GM23338 (cell line): Measurements from ENCODE around the gene RTF1. TPM values are rescaled to one million over a fixed set of nuclear protein-coding genes. Genes with fewer than 3 reads are reported as not detected.
A peak's percentile ranks its signal among the peaks of the same experiment; 100 is the strongest.

ENCODE experiments used
- ATAC-seq: fragments of 200-7000 bp; cut with Tn5 transposase; 3 replicates; pipeline ENCODE4 v1.9.1; 2020
- DNase-seq: peaks from one replicate; pipeline ENCODE4 v3.0.0-alpha.2; 2015; ENCODE audit warnings: low spot score
- H2AFZ ChIP-seq: fragments of 200-600 bp; sonication (generic); 2 replicates; pipeline ENCODE4 v1.8.0; 2016; ENCODE audit warnings: antibody characterized with exemption, mild to moderate bottlenecking, moderate library complexity
- H3F3A ChIP-seq: fragments of 200-600 bp; sonication (generic); replicated peaks from 2 replicates; pipeline ENCODE4 v1.8.0; 2017; ENCODE audit warnings: antibody characterized with exemption, mixed run types, low read depth
- H3K27ac ChIP-seq: fragments of 200-600 bp; sonication (generic); 2 replicates; pipeline ENCODE4 v1.6.1; 2016; ENCODE audit warnings: low read depth
- H3K27me3 ChIP-seq: fragments of 200-600 bp; sonication (generic); 2 replicates; pipeline ENCODE4 v1.8.0; 2016; ENCODE audit warnings: mild to moderate bottlenecking, mixed run types, moderate library complexity; ENCODE audit not compliant: insufficient read depth
- H3K36me3 ChIP-seq: fragments of 200-600 bp; sonication (generic); 2 replicates; pipeline ENCODE4 v1.8.0; 2016; ENCODE audit warnings: mild to moderate bottlenecking; ENCODE audit not compliant: insufficient read depth
- H3K4me1 ChIP-seq: fragments of 200-600 bp; sonication (generic); 2 replicates; pipeline ENCODE4 v1.8.0; 2016; ENCODE audit warnings: mild to moderate bottlenecking, moderate library complexity; ENCODE audit not compliant: insufficient read depth
- H3K4me2 ChIP-seq: fragments of 200-600 bp; sonication (generic); 2 replicates; pipeline ENCODE4 v1.7.1; 2017; ENCODE audit warnings: mixed run types
- H3K4me3 ChIP-seq: fragments of 200-600 bp; sonication (generic); 2 replicates; pipeline ENCODE4 v1.6.1; 2016; ENCODE audit warnings: mixed run types
- H3K79me2 ChIP-seq: fragments of 200-600 bp; sonication (generic); replicated peaks from 2 replicates; pipeline ENCODE4 v1.8.0; 2017; ENCODE audit warnings: mild to moderate bottlenecking; ENCODE audit not compliant: insufficient read depth
- H3K9me2 ChIP-seq: fragments of 200-600 bp; sonication (generic); 2 replicates; pipeline ENCODE4 v1.8.0; 2017; ENCODE audit not compliant: insufficient read depth
- H4K20me1 ChIP-seq: fragments of 200-600 bp; sonication (generic); replicated peaks from 2 replicates; pipeline ENCODE4 v1.8.0; 2017; ENCODE audit warnings: mild to moderate bottlenecking; ENCODE audit not compliant: insufficient read depth
- H3K27ac Mint-ChIP-seq: 2 replicates; pipeline ENCODE4 v1.8.0; 2020; ENCODE audit warnings: inconsistent platforms, mild to moderate bottlenecking, moderate library complexity, mixed read lengths
- H3K27me3 Mint-ChIP-seq: 3 replicates; pipeline ENCODE4 v1.8.0; 2022; ENCODE audit warnings: low read depth, mild to moderate bottlenecking, moderate library complexity, mixed read lengths, inconsistent platforms; ENCODE audit not compliant: insufficient read depth, poor library complexity
- H3K36me3 Mint-ChIP-seq: 3 replicates; pipeline ENCODE4 v1.8.0; 2021; ENCODE audit warnings: low read depth, mild to moderate bottlenecking, inconsistent platforms, moderate library complexity, mixed read lengths
- H3K4me1 Mint-ChIP-seq: 3 replicates; pipeline ENCODE4 v1.8.0; 2020; ENCODE audit warnings: mild to moderate bottlenecking, inconsistent platforms, mixed read lengths
- H3K4me3 Mint-ChIP-seq: 3 replicates; pipeline ENCODE4 v1.8.0; 2021; ENCODE audit warnings: moderate library complexity, mild to moderate bottlenecking, inconsistent platforms, mixed read lengths
- H3K9me3 Mint-ChIP-seq: 3 replicates; pipeline ENCODE4 v1.8.0; 2020; ENCODE audit warnings: moderate library complexity, mild to moderate bottlenecking, inconsistent platforms, mixed read lengths
- ETS1 ChIP-seq: IDR thresholded peaks from 2 replicates; pipeline ENCODE4 v1.6.1; 2016; ENCODE audit warnings: antibody characterized with exemption
- EZH2 ChIP-seq: fragments of 200-600 bp; sonication (generic); IDR thresholded peaks from one replicate; pipeline ENCODE4 v1.8.0; 2017; ENCODE audit warnings: antibody characterized with exemption, mild to moderate bottlenecking, low read depth; ENCODE audit not compliant: unreplicated experiment
- EZH2phosphoT487 ChIP-seq: fragments of 200-600 bp; sonication (generic); IDR thresholded peaks from one replicate; pipeline ENCODE4 v1.8.1; 2018; ENCODE audit warnings: antibody characterized with exemption; ENCODE audit not compliant: unreplicated experiment
- ZNF331 ChIP-seq: fragments of 250-450 bp; sonication (Bioruptor Pico); IDR thresholded peaks from 2 replicates; pipeline ENCODE4 v1.5.0; 2020; ENCODE audit warnings: low read depth, mild to moderate bottlenecking, moderate library complexity
- polyA plus RNA-seq: library from polyadenylated mRNA; unstranded; fragments of >200 nt; fragmentation: Nextera tagmentation; extraction: Ambion mirVana; gene quantifications from 2 replicates; pipeline ENCODE4 v1.2.1, GENCODE V29; 2016
- total RNA-seq: library from RNA; depleted of rRNA; stranded (reverse); fragments of >200 nt; shearing (Covaris generic); gene quantifications from 2 replicates; pipeline ENCODE4 v1.2.3, GENCODE V29; 2014

Gene RTF1
- total and polyA plus RNA-seq, 2 experiments from 2014 or later, result 38.1 to 298 TPM

GRCh38 chr15:41495736-41496599 lies 79.1 kb downstream of the RTF1 start:
- peaks cover 20% of the 10 kb centered on the region for H3K4me1 Mint-ChIP-seq
- Histone ChIP-seq H3K9me2 (no peaks in the 10 kb centered on the region), H4K20me1 (peaks cover 11% of the 10 kb centered on the region), H2AFZ (peak overlapping the region; percentile 96), H3F3A (peaks cover 20% of the 10 kb centered on the region), H3K79me2 (no peaks in the 10 kb centered on the region), H3K27me3 (peaks cover 98% of the 10 kb centered on the region), H3K4me1 (peaks cover 17% of the 10 kb centered on the region), H3K4me2 (peak overlapping the region; percentile 96), H3K4me3 (peak overlapping the region; percentile 64), H3K27ac (no peak overlapping the region), H3K36me3 (no peaks in the 10 kb centered on the region)
- peak overlapping the region; percentile 59 for H3K4me3 Mint-ChIP-seq
- TF ChIP-seq EZH2 (peak; percentile 73), ZNF331 (CRISPR knock-in tag) (no peak), EZH2phosphoT487 (peak; percentile 76)
- DNase-seq, result peak; percentile 82
- H3K27me3 Mint-ChIP-seq, result peaks cover 92% of the 10 kb centered on the region
- peaks cover 3% of the 10 kb centered on the region; the same call in 1 of the 3 replicates for H3K36me3 Mint-ChIP-seq
- H3K9me3 Mint-ChIP-seq, result no peaks in the 10 kb centered on the region; the same call in 2 of the 3 replicates
- no peak overlapping the region for H3K27ac Mint-ChIP-seq
- peak; percentile 56 for ATAC-seq

GRCh38 chr15:41498657-41499056 lies 81.8 kb downstream of the RTF1 start:
- DNase-seq, result no peak
- no peaks in the 10 kb centered on the region; the same call in 2 of the 3 replicates for H3K9me3 Mint-ChIP-seq

More at GRCh38 chr15:41498657-41499056, 81.8 kb downstream of the RTF1 start:
- ATAC-seq, result no peak
- Mint-ChIP-seq H3K4me1 (peaks cover 20% of the 10 kb centered on the region), H3K36me3 (no peaks in the 10 kb centered on the region), H3K27ac (no peak overlapping the region), H3K4me3 (no peak overlapping the region), H3K27me3 (peaks cover 95% of the 10 kb centered on the region)
- Histone ChIP-seq H3K27ac (no peak overlapping the region), H4K20me1 (peaks cover 12% of the 10 kb centered on the region), H3K27me3 (peaks cover 98% of the 10 kb centered on the region), H2AFZ (no peak overlapping the region), H3K9me2 (no peaks in the 10 kb centered on the region), H3F3A (peaks cover 20% of the 10 kb centered on the region; the same call in 1 of the 2 replicates), H3K4me3 (no peak overlapping the region), H3K36me3 (no peaks in the 10 kb centered on the region), H3K4me2 (no peak overlapping the region), H3K79me2 (no peaks in the 10 kb centered on the region), H3K4me1 (peaks cover 21% of the 10 kb centered on the region)
- no peak for TF ChIP-seq ETS1
- TF ChIP-seq EZH2, result peak; percentile 9
